Neural cell (in vitro differentiated cells): Measurements from ENCODE around the gene TECPR2. TPM values are rescaled to one million over a fixed set of nuclear protein-coding genes. Genes with fewer than 3 reads are reported as not detected.

Experiments used
- H2AFZ ChIP-seq: fragments of 200-600, 300-800 bp; sonication (generic), shearing (Covaris generic); 2 replicates; pipeline ENCODE4 v1.6.0; 2014; ENCODE audit warnings: low read depth, mild to moderate bottlenecking, antibody characterized with exemption, low read length, moderate library complexity
- H3F3A ChIP-seq: fragments of 200-600 bp; shearing (Covaris generic); 2 replicates; pipeline ENCODE4 v1.6.1; 2016; ENCODE audit warnings: mild to moderate bottlenecking, moderate library complexity, mixed read lengths, antibody characterized with exemption, low read length; ENCODE audit not compliant: insufficient read depth, poor library complexity, severe bottlenecking
- H3K27ac ChIP-seq: fragments of 200-600, 300-800 bp; sonication (generic), shearing (Covaris generic); 2 replicates; pipeline ENCODE4 v1.5.1; 2014; ENCODE audit warnings: mild to moderate bottlenecking, low read length, moderate library complexity
- H3K27me3 ChIP-seq: fragments of 300-800, 200-600 bp; sonication (generic), shearing (Covaris generic); 2 replicates; pipeline ENCODE4 v1.6.0; 2014; ENCODE audit warnings: mild to moderate bottlenecking, low read depth, low read length, moderate library complexity; ENCODE audit not compliant: insufficient read depth
- H3K36me3 ChIP-seq: fragments of 300-800, 200-600 bp; sonication (generic), shearing (Covaris generic); 2 replicates; pipeline ENCODE4 v1.5.1; 2014; ENCODE audit warnings: mild to moderate bottlenecking, antibody characterized with exemption, low read length, moderate library complexity; ENCODE audit not compliant: insufficient read depth
- H3K4me2 ChIP-seq: fragments of 300-800, 200-600 bp; sonication (generic), shearing (Covaris generic); 2 replicates; pipeline ENCODE4 v1.6.0; 2014; ENCODE audit warnings: mild to moderate bottlenecking, low read length
- H3K4me3 ChIP-seq: fragments of 300-800, 200-600 bp; sonication (generic), shearing (Covaris generic); 2 replicates; pipeline ENCODE4 v1.5.1; 2014; ENCODE audit warnings: mild to moderate bottlenecking, low read length, moderate library complexity
- H3K79me2 ChIP-seq: fragments of 200-600 bp; shearing (Covaris generic); replicated peaks from 2 replicates; pipeline ENCODE4 v1.6.0; 2014; ENCODE audit warnings: mild to moderate bottlenecking, low read length, moderate library complexity; ENCODE audit not compliant: insufficient read depth
- H3K9ac ChIP-seq: fragments of 300-800, 200-600 bp; sonication (generic), shearing (Covaris generic); 2 replicates; pipeline ENCODE4 v1.6.1; 2016; ENCODE audit warnings: mild to moderate bottlenecking, low read length, mixed read lengths
- H3K9me2 ChIP-seq: fragments of 200-600 bp; shearing (Covaris generic); 2 replicates; pipeline ENCODE4 v1.6.1; 2016; ENCODE audit warnings: mild to moderate bottlenecking, low read length, mixed read lengths; ENCODE audit not compliant: insufficient read depth
- H3K9me3 ChIP-seq: fragments of 200-600, 300-800 bp; sonication (generic), shearing (Covaris generic); 2 replicates; pipeline ENCODE4 v1.6.1; 2016; ENCODE audit warnings: mild to moderate bottlenecking, mixed run types, low read length, moderate library complexity, mixed read lengths
- H4K20me1 ChIP-seq: fragments of 200-600 bp; shearing (Covaris generic); 2 replicates; pipeline ENCODE4 v1.6.1; 2016; ENCODE audit warnings: mild to moderate bottlenecking, mixed run types; ENCODE audit not compliant: insufficient read depth
- EP300 ChIP-seq: fragments of 450-650 bp; conservative IDR thresholded peaks from 2 replicates; pipeline ENCODE4 v1.6.1; 2014; ENCODE audit warnings: antibody characterized with exemption, mild to moderate bottlenecking, moderate library complexity; ENCODE audit not compliant: poor library complexity, severe bottlenecking
- EZH2 ChIP-seq: fragments of 200-600, 300-800 bp; shearing (Covaris generic), sonication (generic); IDR thresholded peaks from 2 replicates; pipeline ENCODE4 v1.6.1; 2014; ENCODE audit warnings: antibody characterized with exemption, low read length, borderline replicate concordance, mild to moderate bottlenecking; ENCODE audit not compliant: insufficient read depth, poor library complexity, severe bottlenecking
- MXI1 ChIP-seq: fragments of 450-650 bp; conservative IDR thresholded peaks from 2 replicates; pipeline ENCODE4 v1.6.1; 2014; ENCODE audit warnings: antibody characterized with exemption, mild to moderate bottlenecking; ENCODE audit not compliant: poor library complexity, severe bottlenecking
- POLR2AphosphoS5 ChIP-seq: IDR thresholded peaks from 2 replicates; pipeline ENCODE4 v1.6.1; 2012
- RAD21 ChIP-seq: fragments of 450-650 bp; conservative IDR thresholded peaks from 2 replicates; pipeline ENCODE4 v1.6.1; 2014; ENCODE audit warnings: antibody characterized with exemption, mild to moderate bottlenecking, moderate library complexity
- SMC3 ChIP-seq: fragments of 450-650 bp; conservative IDR thresholded peaks from 2 replicates; pipeline ENCODE4 v1.6.1; 2014; ENCODE audit warnings: antibody characterized with exemption, mild to moderate bottlenecking, moderate library complexity; ENCODE audit not compliant: poor library complexity
- TAF1 ChIP-seq: IDR thresholded peaks from 2 replicates; pipeline ENCODE4 v1.6.1; 2012; ENCODE audit warnings: low read depth
- polyA plus RNA-seq: library from polyadenylated mRNA; depleted of rRNA; stranded (reverse); fragments of >200 nt; gene quantifications from 2 replicates; pipeline ENCODE4 v1.2.3, GENCODE V29; 2014
- TF ChIP-seq, protein P1 (sequence below): fragments of 450-650 bp; IDR thresholded peaks from 2 replicates; pipeline ENCODE4 v1.5.1; 2014; ENCODE audit warnings: antibody characterized with exemption, mild to moderate bottlenecking, moderate library complexity; ENCODE audit not compliant: poor library complexity, severe bottlenecking
- TF ChIP-seq, protein P2 (sequence below): IDR thresholded peaks from 2 replicates; pipeline ENCODE4 v1.6.1; 2012; ENCODE audit warnings: borderline replicate concordance

TECPR2 gene
- polyA plus RNA-seq, 1 donor from 2014 or later, result 7.0 TPM

DNA sequence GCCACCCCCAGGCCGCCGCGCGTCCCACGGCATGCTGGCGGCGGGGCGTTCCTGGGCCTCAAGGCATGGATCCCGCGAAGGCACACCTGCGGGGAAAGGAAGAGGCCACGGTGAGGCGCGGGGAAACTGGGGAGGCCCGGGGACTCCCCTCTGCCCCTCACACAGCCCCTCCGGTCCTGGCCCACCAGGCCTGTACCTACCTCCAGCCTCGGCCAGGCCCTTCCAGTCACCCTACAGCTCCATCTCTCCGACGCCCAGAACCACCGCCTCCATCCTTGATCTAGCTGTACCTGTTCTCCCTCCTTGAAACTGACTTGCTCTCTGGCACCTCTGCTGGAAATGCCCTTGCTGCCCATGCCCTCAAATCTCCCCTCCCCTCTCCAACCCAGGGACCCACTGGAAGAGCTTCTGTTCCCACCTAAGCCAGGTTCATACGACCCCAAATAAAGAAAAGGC, 145.1 kb downstream of the TECPR2 start:
- Histone ChIP-seq H3K9me2 (no peaks in the 10 kb centered on the region), H3K27ac (no peak overlapping the region), H4K20me1 (no peaks in the 10 kb centered on the region), H3K27me3 (peaks cover 4% of the 10 kb centered on the region), H3K9me3 (no peaks in the 10 kb centered on the region), H3K36me3 (no peaks in the 10 kb centered on the region), H3K4me2 (no peak overlapping the region), H2AFZ (no peak overlapping the region), H3K9ac (no peak overlapping the region), H3F3A (no peaks in the 10 kb centered on the region), H3K79me2 (no peaks in the 10 kb centered on the region), H3K4me3 (no peak overlapping the region)
- TF ChIP-seq POLR2AphosphoS5 (no peak), TAF1 (no peak), RAD21 (no peak), SMC3 (no peak)
- TF ChIP-seq, protein P1, sequence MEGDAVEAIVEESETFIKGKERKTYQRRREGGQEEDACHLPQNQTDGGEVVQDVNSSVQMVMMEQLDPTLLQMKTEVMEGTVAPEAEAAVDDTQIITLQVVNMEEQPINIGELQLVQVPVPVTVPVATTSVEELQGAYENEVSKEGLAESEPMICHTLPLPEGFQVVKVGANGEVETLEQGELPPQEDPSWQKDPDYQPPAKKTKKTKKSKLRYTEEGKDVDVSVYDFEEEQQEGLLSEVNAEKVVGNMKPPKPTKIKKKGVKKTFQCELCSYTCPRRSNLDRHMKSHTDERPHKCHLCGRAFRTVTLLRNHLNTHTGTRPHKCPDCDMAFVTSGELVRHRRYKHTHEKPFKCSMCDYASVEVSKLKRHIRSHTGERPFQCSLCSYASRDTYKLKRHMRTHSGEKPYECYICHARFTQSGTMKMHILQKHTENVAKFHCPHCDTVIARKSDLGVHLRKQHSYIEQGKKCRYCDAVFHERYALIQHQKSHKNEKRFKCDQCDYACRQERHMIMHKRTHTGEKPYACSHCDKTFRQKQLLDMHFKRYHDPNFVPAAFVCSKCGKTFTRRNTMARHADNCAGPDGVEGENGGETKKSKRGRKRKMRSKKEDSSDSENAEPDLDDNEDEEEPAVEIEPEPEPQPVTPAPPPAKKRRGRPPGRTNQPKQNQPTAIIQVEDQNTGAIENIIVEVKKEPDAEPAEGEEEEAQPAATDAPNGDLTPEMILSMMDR, result no peak
- TF ChIP-seq, protein P2, sequence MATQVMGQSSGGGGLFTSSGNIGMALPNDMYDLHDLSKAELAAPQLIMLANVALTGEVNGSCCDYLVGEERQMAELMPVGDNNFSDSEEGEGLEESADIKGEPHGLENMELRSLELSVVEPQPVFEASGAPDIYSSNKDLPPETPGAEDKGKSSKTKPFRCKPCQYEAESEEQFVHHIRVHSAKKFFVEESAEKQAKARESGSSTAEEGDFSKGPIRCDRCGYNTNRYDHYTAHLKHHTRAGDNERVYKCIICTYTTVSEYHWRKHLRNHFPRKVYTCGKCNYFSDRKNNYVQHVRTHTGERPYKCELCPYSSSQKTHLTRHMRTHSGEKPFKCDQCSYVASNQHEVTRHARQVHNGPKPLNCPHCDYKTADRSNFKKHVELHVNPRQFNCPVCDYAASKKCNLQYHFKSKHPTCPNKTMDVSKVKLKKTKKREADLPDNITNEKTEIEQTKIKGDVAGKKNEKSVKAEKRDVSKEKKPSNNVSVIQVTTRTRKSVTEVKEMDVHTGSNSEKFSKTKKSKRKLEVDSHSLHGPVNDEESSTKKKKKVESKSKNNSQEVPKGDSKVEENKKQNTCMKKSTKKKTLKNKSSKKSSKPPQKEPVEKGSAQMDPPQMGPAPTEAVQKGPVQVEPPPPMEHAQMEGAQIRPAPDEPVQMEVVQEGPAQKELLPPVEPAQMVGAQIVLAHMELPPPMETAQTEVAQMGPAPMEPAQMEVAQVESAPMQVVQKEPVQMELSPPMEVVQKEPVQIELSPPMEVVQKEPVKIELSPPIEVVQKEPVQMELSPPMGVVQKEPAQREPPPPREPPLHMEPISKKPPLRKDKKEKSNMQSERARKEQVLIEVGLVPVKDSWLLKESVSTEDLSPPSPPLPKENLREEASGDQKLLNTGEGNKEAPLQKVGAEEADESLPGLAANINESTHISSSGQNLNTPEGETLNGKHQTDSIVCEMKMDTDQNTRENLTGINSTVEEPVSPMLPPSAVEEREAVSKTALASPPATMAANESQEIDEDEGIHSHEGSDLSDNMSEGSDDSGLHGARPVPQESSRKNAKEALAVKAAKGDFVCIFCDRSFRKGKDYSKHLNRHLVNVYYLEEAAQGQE, result no peak

DNA sequence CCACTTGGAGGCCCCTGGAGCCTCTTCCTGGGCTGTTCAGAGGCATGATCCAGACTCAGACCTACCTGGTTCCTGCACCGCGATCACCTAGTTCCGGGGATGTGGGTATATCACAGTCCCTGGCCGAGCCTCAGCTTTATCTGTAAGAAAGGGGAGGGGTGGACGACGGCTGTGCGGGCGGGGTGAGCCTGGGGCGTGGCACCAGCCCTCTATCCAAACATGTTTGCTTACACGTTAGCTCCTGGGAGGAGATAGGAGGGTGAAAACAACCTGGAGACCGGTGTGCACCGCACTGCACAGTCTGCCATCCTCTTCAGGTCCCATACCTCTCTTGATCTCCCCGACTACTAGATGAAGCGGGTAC, 145.7 kb downstream of the TECPR2 start:
- Histone ChIP-seq H3K27me3 (peaks cover 4% of the 10 kb centered on the region), H3K36me3 (no peaks in the 10 kb centered on the region), H2AFZ (no peak overlapping the region), H3K9me3 (no peaks in the 10 kb centered on the region), H3K9me2 (no peaks in the 10 kb centered on the region), H3K4me3 (peak overlapping the region; percentile 61), H3K9ac (no peak overlapping the region), H3F3A (no peaks in the 10 kb centered on the region), H3K79me2 (no peaks in the 10 kb centered on the region), H3K27ac (no peak overlapping the region), H4K20me1 (no peaks in the 10 kb centered on the region), H3K4me2 (no peak overlapping the region)
- TF ChIP-seq SMC3 (no peak), EP300 (no peak), EZH2 (no peak), RAD21 (no peak), POLR2AphosphoS5 (no peak), MXI1 (no peak), TAF1 (no peak)
- TF ChIP-seq, protein P2, result no peak
